CD4-positive, alpha-beta T cell treated with Interleukin-10 for 1 hour (primary cell): ENCODE results near the gene FLNC.

ENCODE experiments used
- DNase-seq: peaks from one replicate; pipeline ENCODE4 v3.0.0-alpha.2; 2020

FLNC gene

GRCh38 chr7:128880791-128881457 lies 50.7 kb downstream of the FLNC start:
- no peak for DNase-seq

GRCh38 chr7:128881458-128882125 lies 51.4 kb downstream of the FLNC start:
- no peak for DNase-seq

GRCh38 chr7:128882134-128882533 lies 51.9 kb downstream of the FLNC start:
- no peak for DNase-seq

GRCh38 chr7:128883622-128884448 lies 53.6 kb downstream of the FLNC start:
- DNase-seq: peak; percentile 84

GRCh38 chr7:128884561-128885369 lies 54.6 kb downstream of the FLNC start:
- no peak for DNase-seq

- no peak for DNase-seq
Measured at GRCh38 chr7:128885370-128886187, 55.4 kb downstream of the FLNC start.

GRCh38 chr7:128886391-128887168 lies 56.4 kb downstream of the FLNC start:
- DNase-seq: no peak

GRCh38 chr7:128887169-128888038 lies 57.2 kb downstream of the FLNC start:
- no peak for DNase-seq

GRCh38 chr7:128888039-128888755 lies 58.0 kb downstream of the FLNC start:
- no peak for DNase-seq

- no peak for DNase-seq
Measured at GRCh38 chr7:128888756-128889095, 58.5 kb downstream of the FLNC start.

- no peak for DNase-seq
Measured at GRCh38 chr7:128889121-128889520, 58.9 kb downstream of the FLNC start.

- DNase-seq: no peak
Measured at GRCh38 chr7:128890306-128891109, 60.3 kb downstream of the FLNC start.

- peak; percentile 12 for DNase-seq
Measured at GRCh38 chr7:128891110-128891941, 61.1 kb downstream of the FLNC start.

GRCh38 chr7:128891942-128892269 lies 61.7 kb downstream of the FLNC start:
- DNase-seq: no peak

GRCh38 chr7:128892521-128893250 lies 62.5 kb downstream of the FLNC start:
- DNase-seq: no peak

- no peak for DNase-seq
Measured at GRCh38 chr7:128893251-128894100, 63.3 kb downstream of the FLNC start.
